CD4-positive, alpha-beta T cell treated with Interleukin-10 for 1 hour (primary cell): Measurements from ENCODE around the gene SNX24.
"Not testable (repeated sequence)": the region's sequence is repeated elsewhere in the genome, so short reads cannot be mapped to it uniquely, and the experiment has no call there.

Experiments
- DNase-seq: peaks from one replicate; pipeline ENCODE4 v3.0.0-alpha.2; 2020

Gene SNX24

GRCh38 chr5:122874179-122874875 lies 28.9 kb downstream of the SNX24 start:
- DNase-seq: no peak

DNA sequence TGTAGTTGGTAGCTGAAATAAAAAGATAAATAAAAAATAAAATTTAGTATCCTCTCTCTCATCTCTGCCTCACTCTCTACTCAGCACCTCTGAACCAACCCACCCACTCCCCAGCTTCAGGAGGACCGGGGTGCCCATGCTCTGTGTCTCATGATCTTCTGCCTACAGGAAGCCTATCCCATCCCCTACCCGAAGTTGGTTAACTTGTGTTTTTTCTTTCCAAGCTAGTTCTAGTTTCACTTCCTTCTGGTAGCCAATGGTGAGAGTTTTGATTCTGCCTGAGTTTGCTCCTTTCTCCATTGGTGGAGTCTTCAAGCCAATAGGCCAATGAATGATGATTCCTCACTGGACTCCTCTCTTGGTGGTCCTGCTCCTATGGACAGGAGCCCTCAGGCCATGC lies 32.1 kb downstream of the SNX24 start:
- DNase-seq: no peak

- no peak for DNase-seq
Observed at GRCh38 chr5:122879076-122879475, 33.7 kb downstream of the SNX24 start.

DNA sequence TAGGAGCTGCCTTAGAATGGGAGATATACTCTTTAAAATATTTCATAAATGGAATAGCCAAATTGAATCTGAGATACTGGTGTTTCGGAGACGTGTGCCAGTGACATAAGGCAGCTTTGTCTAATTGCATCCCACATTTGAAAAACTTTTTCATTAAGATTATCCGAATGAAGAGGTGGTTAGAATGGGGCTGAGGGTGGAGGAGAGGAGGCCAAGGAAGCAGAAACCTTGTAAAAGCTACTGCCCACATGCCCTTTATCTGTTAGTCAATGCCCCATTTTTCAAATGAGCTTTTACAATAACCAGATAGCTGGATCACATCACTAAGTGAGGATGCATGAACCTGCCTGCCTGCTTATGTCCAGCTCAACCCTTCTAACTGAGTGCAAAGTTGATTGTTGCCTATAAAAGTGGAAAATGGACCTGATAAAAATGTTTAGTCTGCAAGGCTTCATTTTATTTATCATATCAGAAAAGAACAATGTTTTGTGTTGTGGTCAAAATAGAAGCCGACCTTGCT lies 34.8 kb downstream of the SNX24 start:
- no peak for DNase-seq

DNA sequence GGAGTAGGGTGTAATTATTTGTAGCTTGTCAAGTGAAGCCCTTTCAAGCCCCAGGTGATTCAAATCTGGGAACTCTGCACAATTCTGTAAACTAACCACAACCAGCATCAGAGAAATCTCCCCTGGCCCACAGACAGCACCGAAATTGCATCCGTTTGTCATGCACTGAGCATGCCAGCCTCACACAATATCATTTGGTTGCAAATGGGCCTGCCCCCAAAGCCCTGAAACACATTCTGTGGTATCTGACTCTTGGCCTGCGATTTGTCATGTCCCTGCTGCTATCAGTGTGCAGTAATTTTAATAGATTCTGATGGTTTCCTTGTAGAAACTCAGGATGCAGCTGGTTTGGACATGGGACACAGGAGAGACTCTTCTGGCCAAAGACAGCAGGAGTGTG lies 35.3 kb downstream of the SNX24 start:
- DNase-seq: no peak

DNA sequence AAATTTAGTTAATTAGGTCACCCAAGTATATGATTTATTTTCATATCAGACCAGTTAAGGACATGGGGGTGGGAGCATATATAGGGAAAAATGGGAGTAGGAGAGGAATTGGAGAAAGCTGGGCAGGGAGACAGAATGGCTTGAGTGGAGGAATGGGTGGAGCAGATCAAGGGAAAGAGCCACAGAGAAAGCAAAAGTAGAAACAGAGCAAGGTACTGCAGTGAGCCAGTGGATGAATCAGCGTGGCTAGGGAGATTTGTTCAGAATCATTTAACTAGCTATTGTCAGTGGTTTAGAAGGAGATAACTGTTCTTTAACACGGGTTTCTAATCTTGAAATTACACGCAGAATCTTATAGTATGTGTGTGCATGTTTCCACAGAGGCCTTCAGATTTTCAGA lies 37.4 kb downstream of the SNX24 start:
- no peak for DNase-seq

DNA sequence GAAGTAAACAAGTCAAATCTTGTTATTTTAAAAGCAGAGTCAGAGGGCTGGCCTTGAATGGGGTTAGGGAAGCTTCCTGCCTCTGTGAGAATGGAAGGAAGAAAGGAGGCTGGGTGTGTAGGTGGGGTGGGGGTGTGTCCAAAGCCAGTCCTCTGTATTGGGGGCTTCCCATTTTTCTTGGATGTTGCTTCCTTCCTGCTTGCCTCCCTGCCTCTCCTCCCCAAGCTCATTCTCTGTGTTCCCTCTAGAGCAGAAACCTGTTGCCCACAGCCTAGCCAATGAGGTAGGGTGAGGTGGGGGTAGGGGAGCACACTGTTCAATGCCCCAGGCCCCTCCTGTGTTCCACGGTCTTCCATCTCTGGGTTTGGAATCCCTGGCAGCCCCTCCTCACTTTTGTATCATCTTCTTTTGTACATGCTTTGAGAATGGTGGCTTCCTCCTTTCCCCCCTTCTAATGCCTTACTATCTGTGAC lies 39.7 kb downstream of the SNX24 start:
- DNase-seq: no peak

GRCh38 chr5:122885891-122886290 lies 40.5 kb downstream of the SNX24 start:
- no peak for DNase-seq

DNA sequence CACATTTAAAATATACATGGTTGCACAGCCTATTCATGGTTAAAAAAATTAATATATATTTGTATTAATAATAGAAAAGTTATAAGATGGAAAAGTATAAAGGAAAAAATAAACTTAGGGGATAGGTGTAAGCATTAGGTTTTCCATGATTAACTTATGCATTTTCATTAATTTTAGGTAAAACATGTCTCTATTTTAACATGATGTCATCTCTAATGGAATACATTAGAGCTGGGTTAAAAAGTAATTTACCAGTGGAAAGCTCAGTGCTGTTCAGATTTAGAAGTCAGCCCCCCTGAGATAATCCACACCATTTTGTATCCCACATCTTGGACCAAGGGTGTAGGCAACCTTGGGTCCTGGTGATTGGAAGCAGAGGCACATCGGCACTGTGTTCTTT lies 49.7 kb downstream of the SNX24 start:
- DNase-seq: no peak

GRCh38 chr5:122896598-122897282 lies 51.3 kb downstream of the SNX24 start:
- DNase-seq: no peak

GRCh38 chr5:122897283-122897602 lies 51.8 kb downstream of the SNX24 start:
- no peak for DNase-seq

DNA sequence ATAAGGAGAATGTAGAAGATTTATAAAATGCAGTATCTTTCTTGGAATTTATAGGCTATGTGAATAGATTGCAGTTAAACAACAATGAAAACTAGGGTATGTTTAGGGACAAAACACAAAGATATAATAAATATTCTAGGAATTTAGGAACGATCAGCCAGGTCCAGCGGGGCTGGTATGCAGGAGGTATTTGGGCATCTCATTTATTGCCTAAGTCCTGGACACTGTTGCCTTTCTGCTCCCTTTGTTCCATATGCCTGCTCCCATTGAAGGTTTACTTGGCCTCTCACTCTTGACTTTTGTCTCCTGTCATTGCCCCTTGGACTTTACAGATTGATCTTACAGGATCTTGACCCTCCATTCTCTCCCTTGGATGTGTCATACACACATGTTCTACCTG lies 55.9 kb downstream of the SNX24 start:
- DNase-seq: no peak

DNA sequence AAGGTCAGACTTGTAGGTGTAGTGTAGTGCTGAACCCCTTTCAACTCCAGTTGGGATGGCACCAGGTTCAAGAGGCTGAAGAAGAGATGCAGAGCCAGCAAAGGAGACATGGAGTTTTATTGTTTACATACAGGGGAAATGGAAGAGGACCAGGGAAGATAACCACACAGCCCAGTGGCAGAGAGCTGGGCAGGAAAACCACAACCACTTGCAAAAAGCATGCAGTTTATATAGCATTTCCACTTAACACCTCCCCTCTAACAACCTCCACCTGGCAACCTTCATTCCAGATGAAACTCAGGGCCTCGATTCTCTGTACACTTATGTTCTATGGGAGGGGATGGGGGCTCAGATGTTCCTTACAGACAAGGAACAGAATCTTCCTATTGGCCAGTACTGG lies 56.9 kb downstream of the SNX24 start:
- peak; percentile 18 for DNase-seq

DNA sequence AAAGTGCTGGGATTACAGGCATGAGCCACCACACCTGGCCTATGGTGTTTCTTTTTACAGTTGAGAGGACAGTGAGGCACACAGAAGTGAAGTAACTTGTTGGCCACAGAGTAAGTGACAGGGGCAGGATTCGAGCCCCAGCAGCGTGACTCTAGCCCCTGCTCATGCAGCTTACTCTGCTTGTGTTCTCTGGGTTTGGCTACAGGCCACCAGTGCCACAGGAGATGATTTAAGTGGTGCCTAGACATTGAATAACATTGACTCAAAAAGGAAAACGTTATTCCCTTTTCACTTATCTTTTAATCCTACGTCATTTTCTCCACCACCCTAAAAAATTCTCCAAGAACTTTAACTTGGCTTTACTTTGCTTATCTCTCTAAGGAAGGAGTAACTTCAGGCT lies 61.4 kb downstream of the SNX24 start:
- DNase-seq: no peak

GRCh38 chr5:122907276-122907675 lies 61.9 kb downstream of the SNX24 start:
- DNase-seq: no peak

DNA sequence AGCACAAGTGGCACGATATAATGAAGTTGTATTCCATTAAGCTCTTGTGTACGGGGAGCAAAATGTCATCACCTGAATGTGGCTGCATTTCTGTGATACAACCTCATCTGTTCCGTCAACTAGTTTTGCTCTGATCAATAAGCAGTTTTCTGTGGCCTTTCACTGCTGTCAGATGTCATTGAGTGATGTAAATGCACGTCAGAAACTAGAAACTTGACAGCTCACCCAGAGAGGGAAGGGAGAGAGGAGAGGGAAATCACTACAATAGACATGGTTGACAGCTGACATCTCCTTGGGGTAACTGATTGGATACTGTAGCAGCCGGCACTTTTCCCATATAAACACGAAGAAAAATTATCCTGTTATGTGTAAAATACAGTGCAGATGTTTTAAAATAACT lies 62.7 kb downstream of the SNX24 start:
- DNase-seq: no peak

- no peak for DNase-seq
Observed at GRCh38 chr5:122908662-122909061, 63.2 kb downstream of the SNX24 start.

- DNase-seq: no peak
Observed at GRCh38 chr5:122909470-122910100, 64.2 kb downstream of the SNX24 start.

GRCh38 chr5:122913436-122913835 lies 68.0 kb downstream of the SNX24 start:
- DNase-seq: not testable (repeated sequence)

- DNase-seq: no peak
Observed at GRCh38 chr5:122915717-122916461, 70.5 kb downstream of the SNX24 start.

- no peak for DNase-seq
Observed at GRCh38 chr5:122916490-122916889, 71.1 kb downstream of the SNX24 start.

- DNase-seq: no peak
Observed at GRCh38 chr5:122919969-122920368, 74.6 kb downstream of the SNX24 start.

GRCh38 chr5:122921826-122922225 lies 76.4 kb downstream of the SNX24 start:
- DNase-seq: no peak
